G401 (cell line): Measurements from ENCODE around the gene MARCHF11. TPM values are rescaled to one million over a fixed set of nuclear protein-coding genes. Genes with fewer than 3 reads are reported as not detected.

Experiments used
- DNase-seq: peaks from one replicate; pipeline ENCODE4 v3.0.0-alpha.2; 2015; ENCODE audit warnings: low spot score
- in situ Hi-C: cut with HindIII; loops from 2 replicates; pipeline ENCODE4 v1.10.0; 2016; ENCODE audit warnings: low sequenced_read_pairs, mixed read lengths
- total RNA-seq: library from RNA; depleted of rRNA; stranded (reverse); fragments of >200 nt; shearing (Covaris generic); gene quantifications from 2 replicates; pipeline ENCODE4 v1.2.3, GENCODE V29; 2014; rRNA removed

The MARCHF11 gene
- total RNA-seq = not detected in 2 replicates

DNA sequence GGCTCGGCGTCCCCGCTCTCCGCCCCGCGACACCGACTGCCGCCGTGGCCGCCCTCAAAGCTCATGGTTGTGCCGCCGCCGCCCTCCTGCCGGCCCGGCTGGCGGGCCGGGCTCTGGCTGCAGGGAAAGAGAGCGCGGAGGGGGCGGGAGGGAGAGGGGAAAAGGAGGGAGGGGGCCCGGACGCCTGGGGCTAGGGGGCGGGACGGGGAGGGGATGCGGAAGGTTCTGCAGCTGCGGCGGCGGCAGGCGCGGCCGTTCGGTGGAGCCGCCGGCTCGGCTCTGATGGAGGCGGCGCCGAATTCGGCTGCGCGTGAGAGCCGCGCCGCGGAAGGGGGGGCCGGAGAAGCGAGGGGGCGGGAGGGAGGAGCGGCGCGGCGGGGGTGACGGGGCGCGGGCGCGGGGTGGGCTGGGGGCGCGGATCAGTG lies at the start of gene MARCHF11:
MARCHF11 (minus strand) TSS at position 281 of the 425 bp plus-strand sequence; CDS start at position 65, 216 bp downstream.
- in situ Hi-C loops = no loop called here
- no peak for DNase-seq

DNA sequence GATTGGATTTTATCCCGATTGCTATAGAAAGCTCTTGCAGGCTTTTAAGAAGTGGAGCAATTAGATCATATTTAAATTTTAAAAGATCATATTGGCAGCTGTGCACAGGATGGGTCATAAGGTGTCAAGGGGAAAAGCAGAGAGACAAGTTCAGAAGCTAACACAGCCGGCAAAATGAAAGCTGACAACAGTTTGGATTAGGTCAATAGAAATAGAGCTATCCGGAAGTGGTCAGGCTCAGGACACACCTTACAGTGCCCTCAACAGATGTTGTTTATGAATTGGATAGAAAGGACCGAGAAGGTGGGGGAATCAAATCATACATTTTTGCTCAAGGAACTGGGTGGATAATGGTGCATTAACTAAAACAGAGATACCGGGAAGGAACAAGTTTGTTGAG lies 46.3 kb upstream of the MARCHF11 start:
- DNase-seq = no peak
- in situ Hi-C loops = no loop called here

GRCh38 chr5:16192311-16192710 lies 12.7 kb upstream of the MARCHF11 start:
- DNase-seq = no peak
- in situ Hi-C loops = no loop called here

GRCh38 chr5:16180789-16181082 lies 1.1 kb upstream of the MARCHF11 start:
- in situ Hi-C loops = no loop called here
- no peak for DNase-seq

GRCh38 chr5:16179936-16180788 lies 571 bp upstream of the MARCHF11 start:
- in situ Hi-C loops = no loop called here
- DNase-seq = peak; percentile 5

GRCh38 chr5:16178745-16179372 lies 732 bp downstream of the MARCHF11 start:
- in situ Hi-C loops = no loop called here
- peak; percentile 38 for DNase-seq

DNA sequence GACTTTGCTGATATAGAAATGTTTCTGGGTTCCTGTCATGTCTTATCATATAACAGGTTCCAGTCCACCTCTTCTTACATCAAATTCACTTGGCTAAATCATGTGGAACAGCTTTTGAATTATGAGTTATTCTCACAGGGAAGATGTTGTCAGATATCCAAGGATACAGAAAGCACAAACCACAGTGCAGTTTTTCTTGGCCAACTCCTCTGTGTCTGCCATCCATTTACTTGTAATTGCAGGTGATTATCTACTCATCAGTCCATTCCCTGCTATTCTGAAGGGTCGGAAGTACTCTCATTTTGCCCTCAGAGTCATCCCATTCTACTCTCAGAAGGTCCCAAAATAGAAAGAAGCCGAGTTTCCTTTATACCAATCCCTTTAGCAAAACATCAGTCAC lies 10.0 kb downstream of the MARCHF11 start:
- no peak for DNase-seq
- in situ Hi-C loops = no loop called here

DNA sequence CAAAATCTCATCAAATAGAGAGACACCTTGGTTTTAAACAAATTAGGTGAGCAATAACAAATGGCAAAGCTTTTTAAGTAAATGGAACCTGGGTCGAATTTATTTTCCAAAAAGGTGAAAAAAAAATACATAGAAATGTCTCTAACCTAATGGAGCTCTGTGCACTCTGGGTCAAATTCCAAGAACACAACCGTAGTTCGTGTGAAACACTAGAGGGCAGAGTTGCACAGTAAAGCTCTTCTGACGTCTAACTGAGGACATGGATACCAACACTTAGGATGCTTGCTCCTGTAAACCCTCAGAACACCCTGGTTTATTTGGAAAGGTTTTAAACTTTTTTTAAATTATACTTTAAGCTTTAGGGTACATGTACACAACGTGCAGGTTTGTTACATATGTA lies 18.9 kb downstream of the MARCHF11 start:
- in situ Hi-C loops = no loop called here
- DNase-seq = peak; percentile 67

GRCh38 chr5:16159636-16160035 lies 20.0 kb downstream of the MARCHF11 start:
- DNase-seq = no peak
- in situ Hi-C loops = no loop called here

- no peak for DNase-seq
- in situ Hi-C loops = no loop called here
These were observed 23.4 kb downstream of the MARCHF11 start for GRCh38 chr5:16156152-16156551.

GRCh38 chr5:16152601-16153568 lies 26.7 kb downstream of the MARCHF11 start:
- in situ Hi-C loops = no loop called here

GRCh38 chr5:16149621-16150020 lies 30.0 kb downstream of the MARCHF11 start:
- in situ Hi-C loops = no loop called here
- DNase-seq = no peak

More at GRCh38 chr5:16152601-16153568, 26.7 kb downstream of the MARCHF11 start:
- DNase-seq = no peak

GRCh38 chr5:16147179-16147900 lies 32.3 kb downstream of the MARCHF11 start:
- DNase-seq = no peak
- in situ Hi-C loops = no loop called here

GRCh38 chr5:16144416-16144815 lies 35.2 kb downstream of the MARCHF11 start:
- in situ Hi-C loops = no loop called here

DNA sequence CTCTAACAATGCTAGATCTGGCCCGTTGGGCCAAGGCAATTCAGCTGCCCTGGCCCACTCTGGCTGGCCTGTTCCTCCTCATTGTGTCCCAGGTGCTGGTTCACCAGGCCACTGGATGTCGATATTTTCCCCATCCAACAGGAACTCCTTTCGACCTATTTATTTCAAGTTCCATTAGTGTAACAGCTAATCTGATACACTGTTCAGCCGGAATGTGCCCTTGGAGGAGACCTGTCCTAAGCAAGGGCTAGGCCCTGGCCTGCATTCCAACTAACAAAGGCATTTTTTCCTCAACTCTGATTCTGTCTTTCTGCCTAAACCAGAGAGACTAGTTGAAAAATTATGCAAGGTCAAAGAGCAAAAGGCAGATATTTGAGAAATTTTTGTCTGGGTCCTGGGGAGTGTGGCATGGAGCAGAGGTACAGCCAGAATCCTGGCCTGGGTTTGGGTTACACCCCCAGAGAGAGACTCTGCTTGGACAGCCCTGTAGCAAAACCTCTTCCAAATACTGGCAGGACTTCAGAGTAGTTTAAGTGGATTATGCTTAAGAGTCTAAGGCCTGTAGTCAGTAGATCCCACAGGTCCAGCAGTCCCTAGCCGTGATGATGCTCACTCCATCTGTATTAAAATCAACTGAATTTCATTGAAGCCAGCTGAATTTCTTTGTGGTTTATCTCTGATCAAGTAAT lies 36.1 kb downstream of the MARCHF11 start:
- in situ Hi-C loops = no loop called here

More at GRCh38 chr5:16144416-16144815, 35.2 kb downstream of the MARCHF11 start:
- DNase-seq = no peak

DNA sequence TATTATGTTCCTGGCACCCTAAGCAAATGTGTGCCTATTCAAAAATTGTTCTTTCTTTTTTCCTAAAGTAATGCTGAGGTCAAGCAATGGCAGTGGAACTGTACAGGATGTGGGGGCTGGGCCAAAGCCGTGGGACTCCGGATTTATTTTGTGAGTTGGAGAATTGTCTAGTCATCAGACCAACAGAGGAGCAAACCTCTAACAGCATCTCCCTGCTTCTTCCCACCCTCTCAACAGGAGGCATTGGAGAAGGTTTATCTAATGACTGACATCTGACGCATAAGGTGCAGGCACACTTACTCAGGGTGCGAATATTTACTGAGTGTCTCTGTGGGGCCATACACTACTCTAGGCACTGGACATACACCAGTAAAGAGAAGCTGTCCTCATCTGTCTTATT lies 38.6 kb downstream of the MARCHF11 start:
- in situ Hi-C loops = no loop called here
- DNase-seq = no peak

More for the DNA sequence above, 36.1 kb downstream of the MARCHF11 start:
- DNase-seq = peak; percentile 12

DNA sequence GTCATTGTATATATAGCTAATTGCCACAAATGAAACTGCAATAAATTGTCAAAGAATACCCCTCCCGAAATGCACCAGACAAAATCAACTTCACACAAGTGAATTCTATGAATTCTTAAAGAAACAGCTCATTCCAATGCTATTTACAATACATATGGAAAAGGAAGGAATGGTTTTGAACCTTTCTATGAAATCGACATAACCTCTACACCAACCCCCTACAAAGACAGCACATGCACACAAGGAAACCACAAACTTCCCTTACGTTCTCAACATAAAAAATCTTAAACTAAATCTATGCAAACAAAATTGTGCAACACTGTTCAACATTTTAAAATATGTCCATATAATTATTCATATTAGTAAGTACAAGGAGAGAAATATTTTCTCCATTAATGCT lies 39.2 kb downstream of the MARCHF11 start:
- in situ Hi-C loops = no loop called here
- no peak for DNase-seq

- no peak for DNase-seq
- in situ Hi-C loops = no loop called here
These were observed 42.4 kb downstream of the MARCHF11 start for GRCh38 chr5:16137177-16137576.
